MCF 10A (cell line): ENCODE results near the gene PRUNE2. TPM values are rescaled to one million over a fixed set of nuclear protein-coding genes. Genes with fewer than 3 reads are reported as not detected.
A peak's percentile ranks its signal among the peaks of the same experiment; 100 is the strongest.
"Not testable (repeated sequence)": the region's sequence is repeated elsewhere in the genome, so short reads cannot be mapped to it uniquely, and the experiment has no call there.

ENCODE experiments used
- BruUV-seq: library from RNA; stranded (reverse); fragments of 400-500 nt; replicated peaks from 2 replicates; lab custom pipeline; 2021; lab: Mats Ljungman, UMichigan
- CTCF ChIA-PET: fragments of 300-600 bp; sonication (Branson Sonifier 250); formaldehyde crosslinking; extraction: SDS; loops from one replicate; lab custom pipeline; 2021; ENCODE audit warnings: antibody characterized with exemption, inconsistent platforms; lab: Yijun Ruan, JAX
- POLR2A ChIA-PET: fragments of 300-600, 350-650 bp; sonication (Branson Sonifier 250); formaldehyde crosslinking; extraction: SDS; loops from one replicate; lab custom pipeline; 2020; ENCODE audit warnings: antibody characterized with exemption, inconsistent platforms; lab: Yijun Ruan, JAX
- DNase-seq: peaks from one replicate; pipeline ENCODE4 v3.0.0-alpha.2; 2018; ENCODE audit not compliant: unreplicated experiment
- H3K27ac Mint-ChIP-seq: one replicate; pipeline ENCODE4 v1.8.0; 2022; ENCODE audit warnings: mild to moderate bottlenecking, low read depth, mixed read lengths; ENCODE audit not compliant: unreplicated experiment
- H3K27me3 Mint-ChIP-seq: one replicate; pipeline ENCODE4 v1.8.0; 2022; ENCODE audit warnings: mixed read lengths; ENCODE audit not compliant: insufficient read depth, unreplicated experiment
- H3K36me3 Mint-ChIP-seq: one replicate; pipeline ENCODE4 v1.8.0; 2022; ENCODE audit warnings: mild to moderate bottlenecking, moderate library complexity, mixed read lengths; ENCODE audit not compliant: insufficient read depth, unreplicated experiment
- H3K4me1 Mint-ChIP-seq: one replicate; pipeline ENCODE4 v1.8.0; 2022; ENCODE audit warnings: mixed read lengths; ENCODE audit not compliant: insufficient read depth, unreplicated experiment
- H3K4me3 Mint-ChIP-seq: one replicate; pipeline ENCODE4 v1.8.0; 2022; ENCODE audit warnings: mild to moderate bottlenecking, moderate library complexity, mixed read lengths; ENCODE audit not compliant: unreplicated experiment
- H3K9me3 Mint-ChIP-seq: one replicate; pipeline ENCODE4 v1.8.0; 2022; ENCODE audit warnings: mixed read lengths; ENCODE audit not compliant: unreplicated experiment
- intact Hi-C: fragments of 100-400 bp; cut with micrococcal nuclease; formaldehyde crosslinking; loops from 2 replicates; pipeline ENCODE4 v1.14.1; 2022
- total RNA-seq: library from RNA; stranded (reverse); gene quantifications from 2 replicates; pipeline ENCODE4 v1.2.3, GENCODE V29; 2022
- TF ChIP-seq, protein P1 (sequence below): fragments of 200-600 bp; IDR thresholded peaks from one replicate; pipeline ENCODE4 v1.8.0; 2022; ENCODE audit warnings: antibody characterized with exemption, mild to moderate bottlenecking; ENCODE audit not compliant: unreplicated experiment

Gene PRUNE2
- total RNA-seq, 1 experiment from 2014 or later: 0.63 TPM

DNA sequence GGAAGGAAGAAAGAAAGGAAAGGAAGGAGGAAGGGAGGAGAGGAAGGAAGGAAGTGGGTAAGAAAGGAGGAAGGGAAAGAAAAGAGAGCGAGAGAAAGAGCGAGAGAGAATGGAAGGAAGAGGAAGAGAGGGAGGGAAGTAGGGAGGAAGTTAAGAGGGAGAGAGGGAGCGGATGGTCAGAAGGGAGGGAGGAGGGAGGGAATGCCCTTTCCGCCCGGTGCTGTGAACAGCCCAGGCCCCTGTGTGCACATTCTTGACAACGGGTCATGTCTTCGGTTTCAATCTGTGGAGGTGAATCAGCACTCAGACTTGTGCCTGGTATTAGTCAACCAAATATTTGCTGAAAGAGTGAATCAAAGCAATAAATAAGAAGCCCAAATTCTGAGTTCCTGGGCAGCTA, 39.2 kb downstream of the PRUNE2 start:
- BruUV-seq: no TSS peak
- Mint-ChIP-seq H3K9me3 (no peaks in the 10 kb centered on the region), H3K4me1 (peaks cover 17% of the 10 kb centered on the region), H3K36me3 (no peaks in the 10 kb centered on the region), H3K27me3 (no peaks in the 10 kb centered on the region), H3K27ac (peak overlapping the region; percentile 43), H3K4me3 (no peak overlapping the region)
- intact Hi-C loops: loop anchor here (5.0 kb wide), 1 partner anchor 49 kb away; no protein-coding TSS in a partner anchor
- ChIA-PET POLR2A (interaction anchor here (0.6 to 0.8 kb wide), 3 partner anchors 50 to 458 kb away, joined by 3 to 5 read pairs (median 3); no protein-coding TSS in a partner anchor), CTCF (interaction anchor here (0.6 kb wide), 1 partner anchor 567 kb away, joined by 3 read pairs; no protein-coding TSS in a partner anchor)
- peak; percentile 68 for DNase-seq
- TF ChIP-seq, protein P1, sequence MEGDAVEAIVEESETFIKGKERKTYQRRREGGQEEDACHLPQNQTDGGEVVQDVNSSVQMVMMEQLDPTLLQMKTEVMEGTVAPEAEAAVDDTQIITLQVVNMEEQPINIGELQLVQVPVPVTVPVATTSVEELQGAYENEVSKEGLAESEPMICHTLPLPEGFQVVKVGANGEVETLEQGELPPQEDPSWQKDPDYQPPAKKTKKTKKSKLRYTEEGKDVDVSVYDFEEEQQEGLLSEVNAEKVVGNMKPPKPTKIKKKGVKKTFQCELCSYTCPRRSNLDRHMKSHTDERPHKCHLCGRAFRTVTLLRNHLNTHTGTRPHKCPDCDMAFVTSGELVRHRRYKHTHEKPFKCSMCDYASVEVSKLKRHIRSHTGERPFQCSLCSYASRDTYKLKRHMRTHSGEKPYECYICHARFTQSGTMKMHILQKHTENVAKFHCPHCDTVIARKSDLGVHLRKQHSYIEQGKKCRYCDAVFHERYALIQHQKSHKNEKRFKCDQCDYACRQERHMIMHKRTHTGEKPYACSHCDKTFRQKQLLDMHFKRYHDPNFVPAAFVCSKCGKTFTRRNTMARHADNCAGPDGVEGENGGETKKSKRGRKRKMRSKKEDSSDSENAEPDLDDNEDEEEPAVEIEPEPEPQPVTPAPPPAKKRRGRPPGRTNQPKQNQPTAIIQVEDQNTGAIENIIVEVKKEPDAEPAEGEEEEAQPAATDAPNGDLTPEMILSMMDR: no peak

DNA sequence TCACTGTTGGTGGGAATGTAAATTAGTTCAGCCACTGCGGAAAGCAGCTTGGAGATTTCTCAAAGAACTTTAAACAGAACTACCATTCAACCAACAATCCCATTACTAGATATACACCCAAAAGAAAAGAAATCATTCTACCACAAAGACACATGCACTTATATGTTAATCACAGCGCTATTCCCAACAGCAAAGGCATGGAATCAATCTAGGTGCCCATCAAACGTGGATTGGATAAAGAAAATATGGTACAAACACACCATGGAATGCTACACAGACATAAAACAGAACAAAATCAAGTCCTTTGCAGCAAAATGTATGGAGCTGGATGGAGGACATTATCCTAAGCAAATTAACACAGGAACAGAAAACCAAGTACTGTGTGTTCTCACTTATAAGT, 42.1 kb downstream of the PRUNE2 start:
- H3K4me1 Mint-ChIP-seq: peaks cover 13% of the 10 kb centered on the region
- ChIA-PET CTCF (no interaction called here), POLR2A (no interaction called here)
- H3K4me3 Mint-ChIP-seq: no peak overlapping the region
- intact Hi-C loops: no loop called here
- no peaks in the 10 kb centered on the region for H3K9me3 Mint-ChIP-seq
- H3K36me3 Mint-ChIP-seq: no peaks in the 10 kb centered on the region
- H3K27me3 Mint-ChIP-seq: no peaks in the 10 kb centered on the region
- DNase-seq: no peak
- TF ChIP-seq, protein P1: no peak
- no TSS peak for BruUV-seq
- H3K27ac Mint-ChIP-seq: no peak overlapping the region

DNA sequence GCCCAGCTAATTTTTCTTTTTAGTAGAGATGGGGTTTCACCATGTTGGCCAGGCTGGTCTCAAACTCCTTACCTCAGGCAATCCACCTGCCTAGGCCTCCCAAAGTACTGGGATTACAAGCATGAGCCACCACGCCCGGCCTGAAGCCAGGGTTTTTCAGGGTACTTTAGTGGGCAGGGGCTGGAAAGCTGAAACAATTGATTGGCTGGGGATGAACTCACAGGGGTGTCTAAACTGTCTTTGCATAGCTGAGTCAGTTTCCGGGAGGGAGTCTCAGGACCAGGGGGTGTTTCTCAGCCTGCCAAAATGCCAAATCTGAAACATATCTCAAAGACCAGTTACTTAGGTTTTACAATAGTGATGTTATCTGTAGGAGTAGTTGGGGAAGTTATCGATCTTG, 46.1 kb downstream of the PRUNE2 start:
- H3K36me3 Mint-ChIP-seq: no peaks in the 10 kb centered on the region
- no peaks in the 10 kb centered on the region for H3K27me3 Mint-ChIP-seq
- TF ChIP-seq, protein P1: no peak
- no peaks in the 10 kb centered on the region for H3K4me1 Mint-ChIP-seq
- H3K4me3 Mint-ChIP-seq: no peak overlapping the region
- H3K9me3 Mint-ChIP-seq: peaks cover 7% of the 10 kb centered on the region
- ChIA-PET CTCF (interaction anchor here (1.1 kb wide), 1 partner anchor 32 kb away, joined by 3 read pairs; no protein-coding TSS in a partner anchor), POLR2A (no interaction called here)
- no TSS peak for BruUV-seq
- peak; percentile 5 for DNase-seq
- intact Hi-C loops: no loop called here
- no peak overlapping the region for H3K27ac Mint-ChIP-seq

DNA sequence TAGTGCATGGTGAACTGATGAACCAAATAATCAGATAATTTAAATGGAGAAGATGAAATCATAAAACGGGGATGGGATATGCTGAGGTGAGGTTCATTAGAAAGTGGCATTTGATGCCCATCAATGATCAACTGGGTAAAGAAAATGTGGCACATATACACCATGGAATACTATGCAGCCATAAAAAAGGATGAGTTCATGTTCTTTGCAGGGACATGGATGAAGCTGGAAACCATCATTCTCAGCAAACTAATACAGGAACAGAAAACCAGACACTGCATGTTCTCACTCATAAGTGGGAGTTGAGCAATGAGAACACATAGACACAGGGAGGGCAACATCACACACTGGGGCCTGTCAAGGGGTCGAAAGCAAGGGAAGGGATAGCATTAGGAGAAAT, 47.7 kb downstream of the PRUNE2 start:
- H3K9me3 Mint-ChIP-seq, H3K4me1 Mint-ChIP-seq, intact Hi-C loops, BruUV-seq, H3K27me3 Mint-ChIP-seq, H3K27ac Mint-ChIP-seq, H3K36me3 Mint-ChIP-seq, H3K4me3 Mint-ChIP-seq, POLR2A ChIA-PET, DNase-seq, CTCF ChIA-PET: not testable (repeated sequence)

DNA sequence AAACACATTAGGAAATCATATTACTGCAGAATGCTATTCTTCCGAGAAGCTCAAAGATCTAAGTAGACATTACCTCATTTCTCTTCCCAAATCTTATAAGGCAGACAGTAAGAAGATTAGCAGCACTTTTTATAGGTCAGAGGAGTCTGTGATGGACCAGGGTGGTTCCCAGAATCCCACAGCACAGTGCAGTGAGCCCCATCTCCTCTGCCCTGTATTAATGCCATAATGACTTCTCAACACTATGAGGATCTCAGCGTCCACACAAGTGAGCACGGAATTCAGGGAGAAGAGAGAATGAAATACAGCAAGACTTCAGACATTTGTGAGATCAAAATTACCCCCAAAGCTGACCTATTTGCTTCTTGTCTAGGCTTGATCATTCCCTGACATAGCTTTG, 49.9 kb downstream of the PRUNE2 start:
- DNase-seq: no peak
- Mint-ChIP-seq H3K27ac (no peak overlapping the region), H3K9me3 (peaks cover 7% of the 10 kb centered on the region), H3K4me3 (no peak overlapping the region), H3K36me3 (no peaks in the 10 kb centered on the region), H3K27me3 (no peaks in the 10 kb centered on the region), H3K4me1 (no peaks in the 10 kb centered on the region)
- BruUV-seq: no TSS peak
- ChIA-PET POLR2A (no interaction called here), CTCF (interaction anchor here (0.7 kb wide), 1 partner anchor 954 kb away, joined by 3 read pairs; no protein-coding TSS in a partner anchor)
- TF ChIP-seq, protein P1: no peak
- intact Hi-C loops: no loop called here
